Measurements from ENCODE around the gene GEMIN7.

Gene GEMIN7

GRCh38 chr19:45119582-45119981 lies 40.5 kb downstream of the GEMIN7 start:
- no peak for TF ChIP-seq CTCF (IDR thresholded peaks at IDR 0.05; ENCODE audit: borderline replicate concordance, control extremely low read depth, extremely low read depth, insufficient read depth, missing control alignments)
- DNase-seq (ENCODE audit: low spot score): no peak
- in situ Hi-C loops (cut with MboI; ENCODE audit: low sequenced_read_pairs, unreplicated experiment): no loop called here

GRCh38 chr19:45121827-45122345 lies 42.8 kb downstream of the GEMIN7 start:
- no peak for TF ChIP-seq CTCF (IDR thresholded peaks at IDR 0.05; ENCODE audit: borderline replicate concordance, control extremely low read depth, extremely low read depth, insufficient read depth, missing control alignments)
- in situ Hi-C loops (cut with MboI; ENCODE audit: low sequenced_read_pairs, unreplicated experiment): no loop called here
- no peak for DNase-seq (ENCODE audit: low spot score)

GRCh38 chr19:45122832-45123231 lies 43.8 kb downstream of the GEMIN7 start:
- no peak for DNase-seq (ENCODE audit: low spot score)
- no peak for TF ChIP-seq CTCF (IDR thresholded peaks at IDR 0.05; ENCODE audit: borderline replicate concordance, control extremely low read depth, extremely low read depth, insufficient read depth, missing control alignments)
- in situ Hi-C loops (cut with MboI; ENCODE audit: low sequenced_read_pairs, unreplicated experiment): no loop called here

- no peak for TF ChIP-seq CTCF (IDR thresholded peaks at IDR 0.05; ENCODE audit: borderline replicate concordance, control extremely low read depth, extremely low read depth, insufficient read depth, missing control alignments)
- in situ Hi-C loops (cut with MboI; ENCODE audit: low sequenced_read_pairs, unreplicated experiment): no loop called here
- no peak for DNase-seq (ENCODE audit: low spot score)
Observed at GRCh38 chr19:45123440-45123850, 44.4 kb downstream of the GEMIN7 start.

GRCh38 chr19:45124021-45124420 lies 45.0 kb downstream of the GEMIN7 start:
- DNase-seq (ENCODE audit: low spot score): no peak
- in situ Hi-C loops (cut with MboI; ENCODE audit: low sequenced_read_pairs, unreplicated experiment): no loop called here
- TF ChIP-seq CTCF (IDR thresholded peaks at IDR 0.05; ENCODE audit: borderline replicate concordance, control extremely low read depth, extremely low read depth, insufficient read depth, missing control alignments): no peak

GRCh38 chr19:45125360-45125759 lies 46.3 kb downstream of the GEMIN7 start:
- no peak for DNase-seq (ENCODE audit: low spot score)
- TF ChIP-seq CTCF (IDR thresholded peaks at IDR 0.05; ENCODE audit: borderline replicate concordance, control extremely low read depth, extremely low read depth, insufficient read depth, missing control alignments): no peak
- in situ Hi-C loops (cut with MboI; ENCODE audit: low sequenced_read_pairs, unreplicated experiment): no loop called here

All from GM13976 (cell line).